ENCODE measurements around the gene CDK5RAP3.

CDK5RAP3 gene

GRCh38 chr17:47956791-47957590 is 13.9 kb upstream of the CDK5RAP3 start:
- TF ChIP-seq EZH2phosphoT487 (IDR thresholded peaks at IDR 0.05; ENCODE audit: borderline replicate concordance) (no peak), CTCF (conservative IDR thresholded peaks at IDR 0.05; ENCODE audit: low read length) (no peak)
- no peak overlapping the region for H3K9ac ChIP-seq (ENCODE audit: low read depth, low read length, poor library complexity, severe bottlenecking)
- H3K4me1 ChIP-seq (ENCODE audit: insufficient read depth, low read length, poor library complexity, severe bottlenecking) = no peaks in the 10 kb centered on the region
- H3K9me3 ChIP-seq (ENCODE audit: insufficient read depth, low read depth, low read length) = no peaks in the 10 kb centered on the region
- no peaks in the 10 kb centered on the region for H3K9me2 ChIP-seq (replicated peaks; ENCODE audit: low read depth, low read length)
- no peaks in the 10 kb centered on the region for H3K27me3 ChIP-seq (ENCODE audit: insufficient read depth, low read length, poor library complexity, severe bottlenecking)
- no peaks in the 10 kb centered on the region for H3K36me3 ChIP-seq (ENCODE audit: insufficient read depth, low read length)
- H3K4me2 ChIP-seq (ENCODE audit: low read depth, low read length, poor library complexity, severe bottlenecking) = no peak overlapping the region
- H4K20me1 ChIP-seq (ENCODE audit: insufficient read depth, low read length, poor library complexity, severe bottlenecking) = no peaks in the 10 kb centered on the region
- H3K79me2 ChIP-seq (ENCODE audit: insufficient read depth, low read length) = no peaks in the 10 kb centered on the region
- no peaks in the 10 kb centered on the region for H3F3A ChIP-seq (ENCODE audit: low read depth)
- H3K4me3 ChIP-seq (ENCODE audit: low read length, poor library complexity, severe bottlenecking) = no peak overlapping the region
- H2AFZ ChIP-seq (ENCODE audit: low read length) = no peak overlapping the region

GRCh38 chr17:47957591-47958490 is 13.1 kb upstream of the CDK5RAP3 start, which contains the start of gene PRR15L:
TSS of gene PRR15L (minus strand) at chr17:47957883. CDS start at chr17:47953234, 4,649 bp downstream.
- no peaks in the 10 kb centered on the region for H3K27me3 ChIP-seq (ENCODE audit: insufficient read depth, low read length, poor library complexity, severe bottlenecking)
- TF ChIP-seq EZH2phosphoT487 (IDR thresholded peaks at IDR 0.05; ENCODE audit: borderline replicate concordance) (no peak), CTCF (conservative IDR thresholded peaks at IDR 0.05; ENCODE audit: low read length) (no peak)
- H3K4me1 ChIP-seq (ENCODE audit: insufficient read depth, low read length, poor library complexity, severe bottlenecking) = no peaks in the 10 kb centered on the region
- H3K4me3 ChIP-seq (ENCODE audit: low read length, poor library complexity, severe bottlenecking) = no peak within 1 kb of the TSS
- H3K9ac ChIP-seq (ENCODE audit: low read depth, low read length, poor library complexity, severe bottlenecking) = no peak within 1 kb of the TSS
- H2AFZ ChIP-seq (ENCODE audit: low read length) = no peak within 1 kb of the TSS
- H3K4me2 ChIP-seq (ENCODE audit: low read depth, low read length, poor library complexity, severe bottlenecking) = no peak within 1 kb of the TSS
- H3F3A ChIP-seq (ENCODE audit: low read depth) = no peaks in the 10 kb centered on the region
- H4K20me1 ChIP-seq (ENCODE audit: insufficient read depth, low read length, poor library complexity, severe bottlenecking) = no peaks in the 10 kb centered on the region
- H3K9me3 ChIP-seq (ENCODE audit: insufficient read depth, low read depth, low read length) = no peaks in the 10 kb centered on the region
- H3K79me2 ChIP-seq (ENCODE audit: insufficient read depth, low read length) = no peaks in the 10 kb centered on the region
- H3K36me3 ChIP-seq (ENCODE audit: insufficient read depth, low read length) = no peaks in the 10 kb centered on the region
- no peaks in the 10 kb centered on the region for H3K9me2 ChIP-seq (replicated peaks; ENCODE audit: low read depth, low read length)

- TF ChIP-seq CTCF (conservative IDR thresholded peaks at IDR 0.05; ENCODE audit: low read length) = no peak
- no peak for TF ChIP-seq EZH2phosphoT487 (IDR thresholded peaks at IDR 0.05; ENCODE audit: borderline replicate concordance)
- Histone ChIP-seq H2AFZ (ENCODE audit: low read length) (no peak overlapping the region), H3K9me2 (replicated peaks; ENCODE audit: low read depth, low read length) (no peaks in the 10 kb centered on the region), H3F3A (ENCODE audit: low read depth) (no peaks in the 10 kb centered on the region), H3K79me2 (ENCODE audit: insufficient read depth, low read length) (no peaks in the 10 kb centered on the region), H3K9me3 (ENCODE audit: insufficient read depth, low read depth, low read length) (no peaks in the 10 kb centered on the region), H3K9ac (ENCODE audit: low read depth, low read length, poor library complexity, severe bottlenecking) (no peak overlapping the region), H3K4me1 (ENCODE audit: insufficient read depth, low read length, poor library complexity, severe bottlenecking) (no peaks in the 10 kb centered on the region), H4K20me1 (ENCODE audit: insufficient read depth, low read length, poor library complexity, severe bottlenecking) (no peaks in the 10 kb centered on the region), H3K36me3 (ENCODE audit: insufficient read depth, low read length) (no peaks in the 10 kb centered on the region), H3K4me2 (ENCODE audit: low read depth, low read length, poor library complexity, severe bottlenecking) (no peak overlapping the region), H3K4me3 (ENCODE audit: low read length, poor library complexity, severe bottlenecking) (no peak overlapping the region), H3K27me3 (ENCODE audit: insufficient read depth, low read length, poor library complexity, severe bottlenecking) (no peaks in the 10 kb centered on the region)
Observed at GRCh38 chr17:47959825-47960655, 10.9 kb upstream of the CDK5RAP3 start.

Data from Loucy (cell line).